Renal cortex interstitium (tissue), 11 donors: ENCODE results near the gene PDCD6IP. TPM values are rescaled to one million over a fixed set of nuclear protein-coding genes. Genes with fewer than 3 reads are reported as not detected.
"Not testable (repeated sequence)": the region's sequence is repeated elsewhere in the genome, so short reads cannot be mapped to it uniquely, and the experiment has no call there.

ENCODE experiments used
- DNase-seq, 11 donors: peaks; one replicate each; pipeline ENCODE4 v3.0.0-alpha.2; 2013; ENCODE audit warnings: low read depth in 9 of 11, low spot score in 4 of 11; ENCODE audit errors: extremely low read depth in 1 of 11
- polyA plus RNA-seq, 3 donors: library from polyadenylated mRNA; unstranded; fragments of 120-200 nt; gene quantifications; one replicate each; pipeline ENCODE4 v1.2.1, GENCODE V29; 2013; ENCODE audit not compliant: insufficient read length in 3 of 3

Gene PDCD6IP
- polyA plus RNA-seq, 3 donors = 127 to 180 (median 168) TPM

DNA sequence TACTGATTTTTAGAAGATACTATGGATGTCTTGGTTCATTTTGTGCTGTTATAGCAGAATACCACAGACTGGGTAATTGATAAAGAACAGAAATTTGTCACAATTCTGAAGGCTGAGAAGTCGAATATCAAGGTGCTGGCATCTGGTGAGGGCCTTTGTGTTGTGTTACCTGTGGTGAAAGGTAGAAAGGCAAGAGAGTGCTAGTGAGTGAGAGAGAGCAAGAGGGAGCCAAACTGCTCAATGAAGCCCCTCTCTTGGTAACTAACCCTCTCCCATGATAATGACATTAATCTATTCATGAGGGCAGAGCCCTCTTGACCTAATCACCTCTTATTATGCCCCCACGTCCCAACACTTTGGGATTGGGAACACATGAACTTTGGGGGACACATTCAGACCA, 31.3 kb downstream of the PDCD6IP start:
- DNase-seq = no peak

DNA sequence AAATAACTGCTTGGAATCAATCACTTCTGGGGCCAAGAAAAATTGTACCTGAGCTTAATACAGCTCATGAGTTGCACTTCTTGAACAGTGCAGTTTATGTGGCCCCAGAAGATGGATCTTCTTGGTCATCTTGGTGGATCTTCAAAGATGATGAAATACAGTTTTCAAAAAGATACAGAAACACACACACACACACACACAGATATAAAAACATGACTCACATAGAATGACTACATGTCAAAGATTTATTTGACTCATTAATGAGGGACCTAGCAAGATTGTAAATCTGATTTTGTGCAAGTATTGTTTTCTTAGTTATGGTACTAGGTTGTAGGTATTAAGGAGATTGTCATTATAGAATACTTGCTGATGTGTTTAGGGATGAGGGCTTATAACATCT, 32.6 kb downstream of the PDCD6IP start:
- no peak for DNase-seq

DNA sequence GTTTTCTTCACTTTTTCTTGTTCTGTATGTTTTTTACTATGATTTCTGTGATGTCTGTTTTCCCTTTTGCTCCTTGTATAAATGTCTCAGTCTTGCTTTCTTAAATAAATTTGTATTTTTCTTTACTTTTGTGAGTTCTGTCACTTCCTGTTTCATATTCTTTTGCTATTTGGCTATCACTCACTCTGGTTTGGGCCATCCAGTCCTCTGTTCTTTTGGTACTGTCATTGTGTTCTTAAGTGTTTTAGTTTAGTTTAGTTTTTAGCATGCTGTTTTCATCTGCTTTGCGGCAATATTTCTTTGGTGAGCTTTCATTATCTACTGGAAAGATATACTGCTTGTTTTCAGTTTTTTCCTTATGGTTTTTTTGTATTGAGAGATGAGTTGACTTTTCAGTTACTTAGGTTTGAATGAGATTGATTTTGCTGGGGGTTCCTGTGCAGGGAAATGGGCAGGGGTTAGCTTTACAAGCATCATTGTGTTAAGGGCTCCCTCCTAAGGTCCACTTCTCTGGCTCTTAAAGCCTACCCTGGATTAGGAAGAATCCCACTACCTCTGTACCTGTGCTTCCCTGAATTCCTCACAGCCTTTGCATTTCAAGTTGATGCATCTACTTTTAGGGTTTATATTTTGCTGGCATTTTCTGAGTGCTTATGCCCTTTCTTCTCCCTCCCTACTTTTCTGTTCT, 35.1 kb downstream of the PDCD6IP start:
- DNase-seq = no peak

DNA sequence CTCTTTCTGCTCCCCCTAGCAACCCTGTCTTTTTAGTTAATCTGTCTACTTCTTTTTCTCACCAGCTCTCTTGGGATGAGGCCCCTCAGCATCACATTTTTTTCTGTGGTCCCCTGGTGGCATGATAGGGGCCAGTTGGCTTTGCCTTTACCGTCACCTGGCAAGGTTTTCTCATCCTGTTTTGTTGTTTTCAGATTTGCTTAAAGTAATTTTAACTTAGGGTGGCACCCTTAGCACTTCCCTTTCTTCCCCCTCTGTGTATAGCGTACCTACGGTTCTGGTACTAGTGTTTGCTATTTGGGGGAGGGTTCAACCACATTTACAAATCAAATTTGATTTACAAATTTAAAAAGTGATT, 35.6 kb downstream of the PDCD6IP start:
- DNase-seq = no peak

DNA sequence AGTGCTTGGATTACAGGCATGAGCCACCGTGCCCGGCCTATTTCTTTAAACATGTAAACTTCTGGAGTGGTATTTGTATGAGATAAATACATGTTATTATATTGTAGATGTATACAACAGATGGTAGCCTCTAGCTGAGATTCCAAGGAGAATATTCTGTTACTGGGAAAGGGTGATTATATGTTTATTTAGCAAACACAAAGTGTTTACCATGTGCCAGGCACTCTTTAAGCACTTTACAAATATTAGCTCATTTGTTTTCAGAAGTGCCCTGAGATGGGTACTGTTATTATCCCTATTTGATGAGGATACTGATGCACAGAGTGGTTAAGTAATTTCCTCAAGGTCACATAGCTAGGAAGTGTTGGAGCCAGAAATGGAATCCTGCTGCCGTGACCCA, 38.8 kb downstream of the PDCD6IP start:
- DNase-seq = not testable (repeated sequence)

DNA sequence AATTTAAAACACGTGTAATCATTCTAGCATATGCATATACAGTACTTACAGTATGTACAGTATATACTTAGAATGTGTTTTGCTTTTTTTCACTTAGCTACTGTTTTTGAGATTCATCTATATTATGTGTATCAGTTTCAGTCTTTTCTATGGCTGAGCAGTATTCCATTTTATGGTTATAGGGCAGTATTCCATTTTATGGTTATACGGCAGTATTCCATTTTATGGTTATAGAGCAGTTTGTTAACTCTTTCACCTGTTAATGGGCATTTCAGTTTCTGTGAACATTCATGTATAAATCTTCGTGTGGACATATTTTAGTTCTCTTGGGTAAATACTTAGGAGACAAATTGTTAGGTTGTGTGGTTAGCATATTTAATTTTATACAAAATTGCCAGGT, 40.9 kb downstream of the PDCD6IP start:
- no peak for DNase-seq

DNA sequence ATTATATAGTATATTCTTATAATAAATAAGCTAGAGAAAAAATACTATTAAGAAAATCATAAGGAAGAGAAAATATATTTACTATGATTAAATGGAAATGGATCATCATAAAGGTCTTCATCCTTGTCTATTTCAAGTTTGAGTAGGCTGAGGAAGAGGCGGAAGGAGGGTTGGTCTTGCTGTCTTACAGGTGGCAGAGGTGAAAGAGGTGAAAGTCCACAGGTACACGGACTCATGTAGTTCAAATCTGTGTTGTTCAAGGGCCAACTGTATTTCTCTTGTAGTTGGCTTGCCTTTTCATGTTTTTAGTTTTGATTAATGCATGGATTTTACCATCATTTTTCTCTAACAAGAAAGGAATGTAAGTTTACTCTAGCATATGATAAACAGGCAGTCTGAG, 41.7 kb downstream of the PDCD6IP start:
- DNase-seq = no peak

DNA sequence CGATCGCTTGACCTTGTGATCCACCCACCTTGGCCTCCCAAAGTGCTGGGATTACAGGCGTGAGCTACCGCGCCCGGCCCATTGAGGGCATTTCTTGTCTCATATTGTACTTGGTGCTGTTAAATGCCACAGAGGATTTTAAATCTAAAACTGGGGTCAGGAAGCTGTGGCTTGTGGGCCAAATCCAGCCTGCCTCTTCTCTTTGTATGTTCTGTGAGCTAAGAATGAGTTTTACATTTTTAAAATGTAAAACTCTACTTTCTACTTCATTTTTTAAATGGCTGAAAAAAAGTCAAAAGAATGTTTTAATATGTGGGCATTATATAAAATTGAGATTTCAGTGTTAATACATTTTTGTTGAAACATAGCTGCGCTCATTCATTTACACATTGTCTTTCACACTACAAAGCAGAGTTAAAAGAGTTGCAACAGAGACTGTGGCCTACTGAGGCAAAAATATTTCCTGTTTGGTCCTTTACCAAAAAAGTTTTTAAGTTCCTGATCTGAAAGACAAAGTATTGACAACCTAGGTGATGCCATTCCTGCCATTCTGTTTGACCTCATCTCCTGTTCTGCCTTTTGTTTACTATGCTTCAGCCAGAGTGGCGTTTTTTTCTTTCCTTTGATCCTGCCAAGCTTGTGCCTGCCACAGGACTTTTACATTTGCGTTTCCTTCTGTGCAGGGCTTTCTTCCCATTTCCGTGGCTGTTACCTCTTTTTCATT, 50.4 kb downstream of the PDCD6IP start:
- no peak for DNase-seq

DNA sequence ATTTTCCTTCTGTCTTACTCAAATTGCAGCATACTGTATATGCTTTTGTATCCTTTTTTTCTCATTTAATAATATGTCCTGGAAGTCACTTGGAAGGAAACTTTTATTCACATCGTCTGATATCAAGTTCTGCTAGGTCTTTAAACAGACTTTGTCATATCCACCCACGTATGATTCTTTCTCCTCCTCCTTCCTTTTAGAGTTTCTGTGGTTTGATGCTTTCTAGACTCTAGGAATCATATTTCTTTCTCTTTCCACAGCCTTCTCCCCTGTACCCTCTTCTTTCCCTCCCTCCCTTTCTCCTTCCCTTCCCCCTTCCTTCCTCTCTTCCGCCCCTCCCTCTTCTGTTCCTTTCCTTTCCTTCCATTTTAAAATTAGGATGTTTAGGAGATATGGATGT, 52.2 kb downstream of the PDCD6IP start:
- DNase-seq = not testable (repeated sequence)

DNA sequence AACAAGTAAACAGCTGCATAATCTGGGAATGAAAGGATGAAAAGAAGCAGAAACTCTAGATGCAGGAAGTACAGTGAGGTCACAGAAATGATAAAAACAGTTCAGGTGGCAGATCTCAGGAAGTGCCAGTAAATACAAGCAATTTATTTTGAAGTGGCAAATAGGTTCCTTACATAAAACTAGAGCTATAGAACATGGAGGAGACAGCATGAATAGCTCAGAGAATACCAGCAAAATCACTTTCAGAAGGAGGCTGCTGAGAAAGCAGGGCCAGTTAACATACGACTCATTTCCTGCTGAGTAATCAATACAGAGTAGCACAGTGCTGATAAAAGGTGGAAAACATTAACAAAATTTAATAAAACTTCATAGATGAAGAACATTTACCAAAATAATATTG, 57.0 kb downstream of the PDCD6IP start:
- DNase-seq = not testable (repeated sequence)

DNA sequence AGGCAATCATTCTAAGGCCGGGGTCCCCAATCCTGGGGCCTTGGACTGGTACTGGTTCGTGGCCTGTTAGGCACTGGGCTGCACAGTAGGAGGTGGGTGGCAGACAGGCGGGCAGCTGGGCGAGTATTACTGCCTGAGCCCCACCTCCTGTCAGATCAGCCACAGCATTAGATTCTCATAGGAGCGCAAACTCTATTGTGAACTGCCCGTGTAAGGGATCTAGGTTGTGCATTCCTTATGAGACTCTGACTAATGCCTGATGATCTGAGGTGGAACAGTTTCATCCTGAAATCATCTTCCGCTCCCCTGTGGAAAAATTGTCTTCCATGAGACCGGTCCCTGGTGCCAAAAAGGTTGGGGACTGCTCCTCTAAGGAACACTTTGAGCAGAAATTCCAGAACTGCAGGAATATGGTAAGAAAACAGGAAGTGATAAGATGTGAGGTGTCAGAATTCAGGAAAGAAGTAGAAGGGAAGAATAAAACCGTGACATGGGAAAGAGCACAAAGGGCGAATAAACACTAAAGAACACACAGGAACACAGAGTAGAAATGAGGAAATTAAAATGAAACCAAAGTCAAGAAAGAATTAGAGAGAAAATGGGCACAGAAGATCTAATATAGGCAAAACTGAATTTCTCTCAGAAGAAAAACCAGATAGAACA, 57.6 kb downstream of the PDCD6IP start:
- DNase-seq = no peak

DNA sequence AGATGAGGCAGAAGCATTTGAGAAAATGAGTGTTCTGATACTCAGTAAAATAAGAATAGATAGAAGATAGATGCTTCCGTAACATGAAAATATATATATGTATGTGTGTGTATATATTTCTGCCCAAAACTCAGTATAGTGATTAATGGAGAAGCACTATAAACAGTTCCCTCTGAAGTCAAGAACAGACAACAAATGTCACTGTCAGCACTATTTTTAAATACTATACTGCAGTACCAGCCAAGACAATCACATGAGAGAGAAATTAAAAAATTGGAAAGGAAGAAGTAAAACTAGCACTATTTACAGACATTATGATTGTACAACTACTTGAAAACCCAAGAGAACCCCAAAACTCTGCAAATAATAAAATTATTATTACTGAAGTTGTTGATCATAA, 59.3 kb downstream of the PDCD6IP start:
- not testable (repeated sequence) for DNase-seq

DNA sequence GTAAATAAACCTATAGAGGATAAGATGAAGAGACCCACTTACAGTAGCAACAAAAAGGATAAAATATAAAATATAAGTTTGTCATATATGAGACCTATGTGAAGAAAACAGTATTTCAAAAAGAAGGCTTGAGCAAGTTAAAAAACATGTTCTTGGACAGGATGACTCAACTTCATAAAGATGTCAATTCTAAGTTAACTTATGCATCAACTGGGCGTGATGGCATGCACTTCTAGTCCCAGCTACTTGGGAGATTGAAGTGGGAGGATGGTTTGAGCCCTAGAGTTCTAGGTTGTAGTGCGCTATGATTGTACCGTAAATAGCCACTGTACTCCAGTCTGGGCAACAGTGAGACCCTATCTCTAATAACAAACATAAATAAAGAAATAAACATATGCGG, 59.7 kb downstream of the PDCD6IP start:
- DNase-seq = no peak

DNA sequence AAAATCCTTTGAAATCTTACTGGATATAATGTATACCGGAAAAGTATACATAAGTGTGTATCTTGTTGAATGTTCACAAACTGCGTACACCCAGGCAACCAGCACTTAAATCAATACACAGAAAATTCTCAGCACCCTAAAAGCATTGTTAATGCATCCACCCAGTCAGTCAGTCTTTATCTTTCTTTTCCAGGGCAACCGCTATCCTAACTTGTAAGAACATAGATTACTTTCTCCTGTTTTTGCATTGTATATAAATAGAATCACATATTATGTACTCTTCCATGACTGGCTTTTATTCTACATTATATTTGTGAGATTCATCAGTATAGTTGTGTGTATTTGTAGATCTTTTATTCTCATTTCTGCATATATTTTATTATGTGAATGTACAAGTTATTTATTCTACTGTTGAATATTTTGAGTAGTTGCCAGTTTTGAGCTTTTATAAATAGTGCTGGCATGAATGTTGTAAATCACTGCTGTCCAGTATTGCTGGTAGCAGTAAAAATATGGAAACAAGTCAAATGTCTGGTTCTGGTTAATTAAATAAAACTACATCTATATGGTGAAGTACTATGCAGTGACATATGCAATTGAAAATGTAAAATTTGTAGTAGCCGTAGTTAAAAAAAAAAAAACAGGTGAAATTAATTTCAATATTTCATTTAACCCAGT, 62.1 kb downstream of the PDCD6IP start:
- DNase-seq = no peak

DNA sequence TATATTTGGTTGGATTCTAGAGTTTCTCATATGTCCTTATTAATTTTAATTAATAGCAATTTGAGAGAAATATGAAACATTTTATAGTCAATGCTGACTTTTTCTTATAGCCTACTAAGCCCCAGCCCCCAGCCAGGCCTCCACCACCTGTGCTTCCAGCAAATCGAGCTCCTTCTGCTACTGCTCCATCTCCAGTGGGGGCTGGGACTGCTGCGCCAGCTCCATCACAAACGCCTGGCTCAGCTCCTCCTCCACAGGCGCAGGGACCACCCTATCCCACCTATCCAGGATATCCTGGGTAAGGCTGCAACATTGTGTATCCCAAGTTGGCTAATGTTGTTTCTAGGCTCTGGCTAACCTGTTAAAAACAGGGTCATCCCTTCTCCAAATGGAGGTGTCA, 66.7 kb downstream of the PDCD6IP start:
- DNase-seq = no peak

DNA sequence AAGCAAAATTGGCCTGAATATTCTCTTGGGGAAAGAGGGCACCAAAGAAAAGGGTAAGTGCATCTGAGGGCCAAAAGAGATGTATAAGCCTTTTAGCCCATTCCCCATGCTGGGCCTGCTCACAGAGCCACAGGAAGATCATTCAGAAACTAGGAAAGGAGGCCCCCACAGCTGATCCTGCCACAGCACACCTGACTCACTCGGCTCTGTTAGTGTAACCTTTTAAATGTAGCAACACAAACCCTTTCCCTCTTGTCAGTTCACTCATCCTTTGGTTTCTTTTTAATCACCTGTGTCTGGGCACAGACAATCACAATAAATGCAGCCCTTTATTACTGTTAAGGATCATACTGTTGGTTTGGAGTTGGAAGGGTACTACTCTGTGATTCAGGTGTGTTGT, 69.9 kb downstream of the PDCD6IP start:
- DNase-seq = no peak

DNA sequence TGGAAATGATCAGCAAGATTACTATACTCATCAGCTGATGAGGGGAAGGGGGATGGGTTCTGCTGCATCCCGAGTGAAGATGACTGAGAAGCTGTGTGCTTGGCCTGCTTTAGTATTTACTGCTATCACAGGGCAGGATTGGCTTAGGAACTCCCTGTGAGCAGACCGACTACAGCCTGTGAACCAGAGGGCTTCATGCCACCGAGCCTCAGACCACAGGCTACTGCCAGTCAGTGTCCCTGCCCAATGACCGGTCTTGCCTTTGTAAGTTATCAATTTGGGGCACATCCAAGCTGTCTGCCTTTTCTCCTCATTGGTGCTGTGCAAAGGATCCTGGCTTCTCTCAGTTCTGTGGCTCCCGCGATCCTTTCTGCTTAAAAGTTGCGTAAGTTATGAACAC, 71.5 kb downstream of the PDCD6IP start:
- no peak for DNase-seq

DNA sequence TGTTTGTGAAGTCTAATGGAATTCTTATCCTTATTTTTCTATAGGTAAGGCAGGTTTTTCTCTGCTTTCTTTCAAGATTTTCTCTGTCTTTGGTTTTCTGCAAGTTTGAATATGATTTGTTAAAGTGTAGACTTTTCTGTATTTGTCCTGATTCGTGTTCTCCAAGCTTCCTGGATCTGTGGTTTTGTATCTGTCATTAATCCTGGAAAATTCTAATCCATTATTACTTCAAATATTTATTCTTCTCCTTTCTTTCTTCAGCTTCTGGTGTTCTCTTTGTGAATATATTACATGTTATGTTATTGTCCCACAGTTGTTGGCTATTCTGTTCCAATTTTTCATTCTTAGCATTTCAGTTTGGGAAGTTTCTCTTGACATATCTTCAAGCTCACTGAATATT, 76.4 kb downstream of the PDCD6IP start:
- DNase-seq = no peak

DNA sequence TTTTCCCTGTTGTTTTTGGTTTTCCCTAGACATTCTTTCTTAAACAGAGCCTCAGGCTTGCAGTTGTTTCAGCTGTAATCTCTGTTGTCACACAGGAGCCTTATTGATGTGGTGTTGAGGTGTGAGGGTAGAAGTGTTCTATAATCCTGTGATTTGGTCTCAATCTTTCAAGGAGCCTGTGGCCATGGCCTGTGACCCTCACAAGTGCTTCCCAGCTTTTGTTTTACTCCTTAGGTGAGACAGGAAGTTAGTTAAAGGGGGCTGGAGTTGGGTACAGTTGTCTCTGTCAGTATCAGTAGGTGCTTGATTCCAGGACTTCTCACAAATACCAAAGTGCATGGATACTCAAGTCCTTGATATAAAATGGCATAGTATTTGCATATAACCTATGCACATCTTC, 77.2 kb downstream of the PDCD6IP start:
- no peak for DNase-seq

DNA sequence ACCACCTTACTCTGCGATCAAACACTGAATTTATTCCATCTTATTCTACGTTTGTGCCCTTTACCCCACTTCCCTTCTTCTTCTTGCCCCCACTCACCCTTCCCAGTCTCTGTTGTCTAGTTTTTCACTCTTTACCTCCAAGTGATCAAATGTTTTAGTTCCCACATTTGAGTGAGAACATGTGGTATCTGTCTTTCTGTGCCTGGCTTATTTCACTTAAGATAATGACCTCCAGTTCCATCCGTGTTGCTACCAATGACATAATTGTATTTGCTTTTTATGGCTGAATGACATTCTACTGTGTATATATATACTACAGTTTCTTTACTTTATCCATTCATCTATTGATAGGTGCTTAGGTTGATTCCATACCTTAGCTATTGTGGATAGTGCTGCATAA, 78.8 kb downstream of the PDCD6IP start:
- DNase-seq = no peak
